GM19467 (cell line): Measurements from ENCODE around the gene GCNA.

Experiments
- ATAC-seq: cut with Tn5 transposase; IDR thresholded peaks from one replicate; pipeline ENCODE4 v1.9.1; 2021; ENCODE audit warnings: mild to moderate bottlenecking, moderate library complexity; ENCODE audit not compliant: unreplicated experiment

GCNA gene

DNA sequence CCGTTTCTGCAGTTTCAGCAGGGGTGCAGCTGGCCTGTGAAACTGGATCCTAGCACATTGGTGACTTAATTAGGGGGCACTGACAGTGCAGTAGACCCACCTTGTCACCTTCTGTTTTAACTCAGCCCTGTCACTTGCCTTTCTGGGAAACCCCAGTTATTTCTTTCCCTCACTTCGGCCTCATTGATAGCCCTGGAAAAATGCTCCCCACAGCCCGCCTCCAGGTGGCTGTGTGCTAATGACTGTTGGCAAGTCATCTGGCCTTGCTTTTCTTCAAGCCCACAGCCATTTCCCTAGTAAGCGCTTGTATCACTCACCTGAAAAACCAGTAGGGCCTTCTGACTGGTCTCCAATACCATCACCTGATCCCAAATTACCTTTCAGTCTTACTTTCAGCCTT is 36.8 kb downstream of the GCNA start:
- no peak for ATAC-seq

GRCh38 chrX:71615954-71616353 is 37.7 kb downstream of the GCNA start:
- ATAC-seq = no peak

- ATAC-seq = no peak
These were observed 38.7 kb downstream of the GCNA start for GRCh38 chrX:71616672-71617529.

DNA sequence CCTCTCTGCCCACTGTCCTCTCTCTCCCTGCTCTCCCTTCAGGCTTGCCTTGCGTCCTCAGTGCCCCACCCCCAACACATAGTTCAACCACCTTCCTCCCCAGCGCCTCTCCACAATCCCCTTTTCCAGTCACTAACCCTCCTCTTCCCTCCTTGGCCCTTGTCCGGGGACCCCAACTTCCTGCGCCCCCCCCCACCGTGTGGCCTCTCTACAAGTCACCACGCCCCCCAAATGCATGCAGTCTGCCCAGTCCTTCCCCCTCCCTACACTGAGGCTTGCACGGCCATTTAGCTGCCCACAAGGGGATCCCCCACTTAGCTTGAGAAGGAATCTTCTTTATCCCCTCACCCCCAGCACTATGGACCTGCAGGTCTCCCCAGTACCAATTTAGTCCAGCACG is 39.5 kb downstream of the GCNA start:
- no peak for ATAC-seq

DNA sequence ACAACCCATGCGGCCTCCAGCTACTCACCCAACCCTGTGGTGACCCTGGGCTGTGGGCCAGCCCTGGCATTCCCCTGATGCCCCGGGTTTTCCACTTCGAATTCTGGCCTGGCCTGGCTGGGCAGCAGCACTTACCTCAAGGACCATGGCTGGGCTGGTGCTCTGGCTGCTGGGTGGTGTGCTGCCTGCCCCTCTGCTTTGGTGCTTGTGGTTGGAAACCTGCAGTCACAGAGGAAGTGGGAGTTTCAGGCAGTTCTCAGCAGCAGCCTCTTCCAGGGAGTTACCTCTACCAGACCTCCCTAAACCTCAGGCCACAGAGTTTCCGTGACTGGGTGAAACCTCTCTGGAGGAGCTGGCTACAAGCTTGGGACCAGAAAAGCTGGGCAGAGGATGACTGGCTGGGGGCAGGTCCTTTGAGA is 40.1 kb downstream of the GCNA start, which contains the start of gene CXCR3:
Gene CXCR3, minus strand, starts transcription at position 209 of the 419 bp plus-strand sequence. Its CDS starts 62 bp downstream, at position 147.
- ATAC-seq = peak; percentile 47

GRCh38 chrX:71618787-71619186 is 40.5 kb downstream of the GCNA start:
- no peak for ATAC-seq

DNA sequence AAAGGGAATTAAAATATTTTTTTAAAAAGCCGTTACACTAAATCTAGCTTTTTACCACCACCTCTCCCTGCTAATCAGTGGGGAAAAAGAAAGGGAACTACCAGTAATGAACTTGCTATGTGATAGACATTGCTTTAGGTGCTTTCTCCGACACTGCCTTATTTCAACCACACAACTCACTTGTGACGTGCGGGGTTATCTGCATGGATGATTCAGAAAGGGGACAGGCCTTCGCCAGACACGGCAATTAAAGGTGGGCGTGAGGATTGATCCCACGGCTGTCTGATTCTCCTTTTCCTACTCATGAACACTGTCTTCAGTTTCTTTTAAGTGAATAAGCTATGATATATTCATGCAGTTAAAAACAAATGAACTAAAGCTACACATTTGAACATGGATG is 41.0 kb downstream of the GCNA start:
- ATAC-seq = no peak

DNA sequence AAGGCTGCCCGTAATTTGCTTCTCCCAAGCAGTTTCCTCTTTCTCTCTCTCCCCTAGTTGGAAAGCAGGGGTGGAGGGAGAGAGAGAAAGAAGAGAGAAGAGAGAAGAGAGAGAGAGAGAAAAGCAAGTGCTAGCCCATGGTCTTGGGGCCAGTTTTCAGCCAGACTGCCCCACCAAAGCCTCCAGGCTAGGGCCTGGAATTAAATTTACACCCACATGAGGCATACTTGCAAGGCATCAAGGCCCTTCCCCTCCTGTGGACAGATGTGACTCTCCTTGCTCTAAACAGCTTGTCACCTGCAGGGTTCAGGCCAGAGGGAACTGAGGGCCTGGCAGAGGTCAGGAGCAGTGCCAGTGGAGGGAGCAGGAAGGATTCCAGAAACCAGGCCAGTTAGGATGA is 41.7 kb downstream of the GCNA start:
- no peak for ATAC-seq

GRCh38 chrX:71621603-71622002 is 43.4 kb downstream of the GCNA start:
- ATAC-seq = no peak

DNA sequence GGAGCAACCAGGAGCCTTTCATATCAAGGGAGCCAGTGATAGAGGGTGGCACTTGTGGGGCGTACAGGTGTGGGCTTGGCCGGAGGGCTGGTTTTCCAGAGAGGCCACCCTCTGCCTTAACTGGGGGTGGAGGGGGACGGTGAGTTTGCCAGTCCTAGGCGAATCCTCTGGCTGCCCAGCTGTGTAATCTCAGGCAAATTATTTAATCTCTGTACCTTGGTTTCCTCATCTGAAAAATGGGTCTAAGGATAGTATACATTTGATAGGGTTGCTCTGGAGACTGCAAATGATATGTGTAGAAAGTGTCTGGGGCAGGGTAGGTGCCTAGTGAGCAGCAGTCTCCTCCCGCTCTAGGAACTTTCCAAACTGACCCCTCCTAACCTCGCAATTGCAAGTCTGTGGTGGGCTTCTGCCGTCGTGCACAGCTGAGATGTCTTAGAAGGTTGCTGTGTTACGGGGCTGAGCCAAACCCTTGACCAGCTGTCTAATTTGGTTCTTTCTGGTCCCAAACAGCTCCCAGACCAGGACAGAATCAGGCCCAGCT is 43.9 kb downstream of the GCNA start:
- no peak for ATAC-seq

- peak; percentile 40 for ATAC-seq
These were observed 44.6 kb downstream of the GCNA start for GRCh38 chrX:71622576-71623450.

DNA sequence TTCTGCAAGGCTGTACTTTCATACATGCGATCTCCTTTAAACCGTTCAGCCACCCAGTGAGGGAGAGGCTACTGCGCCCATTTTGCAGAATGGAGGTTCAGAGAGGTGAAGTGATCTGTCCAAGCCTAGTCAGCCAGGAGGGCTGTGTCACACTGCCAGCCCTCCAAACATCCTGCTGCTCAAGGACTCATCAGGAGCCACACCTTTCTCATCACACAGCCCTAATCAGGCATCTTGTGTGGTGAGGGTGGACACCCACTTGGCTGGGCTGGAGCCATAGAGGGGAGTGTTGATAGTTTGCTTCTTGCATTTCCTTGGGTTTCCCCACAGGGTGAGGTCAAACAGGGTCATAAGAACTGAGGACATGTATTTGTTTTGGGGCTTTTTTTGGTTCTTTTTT is 45.5 kb downstream of the GCNA start:
- peak; percentile 32 for ATAC-seq

GRCh38 chrX:71625471-71625870 is 47.2 kb downstream of the GCNA start:
- no peak for ATAC-seq

- ATAC-seq = no peak
These were observed 48.3 kb downstream of the GCNA start for GRCh38 chrX:71626576-71626975.

DNA sequence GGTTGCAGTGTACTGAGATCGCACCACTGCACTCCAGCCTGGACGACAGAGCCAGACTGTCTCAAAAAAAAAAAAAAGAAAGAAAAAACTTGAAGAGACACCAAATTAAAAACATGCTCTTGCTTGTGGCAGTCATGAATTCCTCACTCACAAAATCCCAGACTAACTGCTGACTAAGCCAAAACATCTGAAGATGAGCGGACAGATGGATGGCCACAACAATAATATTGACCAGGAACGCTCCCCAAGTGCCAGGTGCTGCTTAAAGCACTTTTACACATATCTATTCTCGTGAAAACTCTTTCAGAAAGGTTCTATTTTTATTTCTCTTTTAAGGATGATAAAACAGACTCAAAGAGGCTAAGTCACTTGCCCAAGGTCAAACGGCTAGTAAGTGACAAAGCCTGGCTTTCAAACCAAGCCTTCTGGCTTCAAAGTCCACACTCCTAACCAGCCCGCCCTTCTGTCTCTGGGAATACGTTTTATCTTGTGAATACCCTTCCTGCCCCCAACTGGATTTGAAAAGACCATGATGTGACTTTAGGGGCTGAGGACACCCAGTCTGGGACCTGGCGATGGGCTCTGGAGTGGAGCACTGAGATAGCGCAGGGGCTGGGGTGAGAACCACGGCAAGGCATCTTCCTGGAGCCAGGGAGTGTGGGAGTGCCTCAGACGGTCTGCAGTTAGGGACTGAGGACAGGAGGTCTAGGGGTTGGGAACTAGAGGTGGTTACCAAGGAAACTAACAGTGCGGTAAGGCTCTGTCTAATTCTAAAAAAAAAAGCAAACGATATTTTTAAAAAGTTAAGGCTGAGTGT is 49.6 kb downstream of the GCNA start:
- no peak for ATAC-seq

DNA sequence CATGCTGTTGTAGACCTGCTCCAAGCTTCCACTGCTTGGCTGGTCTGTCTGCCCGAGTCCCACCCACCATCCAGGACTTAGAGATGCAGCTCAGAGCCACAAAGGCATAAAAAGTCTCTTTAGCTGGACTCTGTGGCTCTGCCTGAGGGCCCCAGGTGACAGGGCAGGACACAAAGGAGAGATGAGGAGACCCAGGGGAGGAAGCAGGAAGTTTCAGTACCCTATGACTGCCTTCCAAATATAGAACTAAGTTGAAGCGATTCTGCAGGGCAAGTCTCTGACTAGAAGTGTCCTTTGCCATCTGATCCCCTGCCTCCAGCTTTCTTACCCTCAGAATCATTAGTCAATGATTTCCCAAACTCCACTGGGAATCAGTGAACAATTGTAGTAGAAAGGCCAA is 51.2 kb downstream of the GCNA start:
- peak; percentile 47 for ATAC-seq

DNA sequence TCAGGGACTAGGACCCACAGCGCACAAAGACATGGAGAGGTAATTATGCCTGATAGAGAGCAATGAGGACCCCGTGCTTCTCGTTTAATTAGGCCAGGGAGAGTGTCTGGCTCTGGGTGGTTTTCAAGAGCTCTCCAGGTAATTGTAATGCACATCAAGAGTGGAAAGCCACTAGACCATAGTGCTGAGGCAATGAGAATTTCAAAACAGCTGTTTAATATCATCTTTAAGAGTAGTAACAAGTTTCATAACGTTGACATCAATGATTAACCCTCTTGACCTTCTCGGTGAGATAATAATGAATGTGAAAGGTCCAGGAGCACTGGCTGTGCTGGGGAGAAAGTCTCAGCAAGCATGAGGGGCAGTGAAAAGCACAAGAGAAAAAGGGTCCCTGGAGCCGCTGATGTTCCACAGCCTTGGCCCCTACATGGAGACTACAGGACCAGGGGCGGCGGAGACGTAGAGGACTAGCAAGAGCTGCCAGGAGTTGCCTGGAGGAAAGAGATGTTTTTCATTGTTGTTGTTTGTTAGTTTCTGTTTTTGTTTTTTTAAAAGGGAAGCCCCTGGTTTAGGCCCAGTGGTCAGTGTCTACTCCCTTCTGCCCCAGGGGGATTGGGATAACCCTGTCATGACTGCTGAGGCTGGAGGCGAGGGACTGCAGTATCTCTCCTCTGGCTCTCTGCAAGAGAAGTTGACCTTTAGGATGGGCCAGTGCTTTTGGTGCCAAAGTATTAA is 54.9 kb downstream of the GCNA start:
- ATAC-seq = no peak

- ATAC-seq = no peak
These were observed 56.1 kb downstream of the GCNA start for GRCh38 chrX:71634366-71634765.

DNA sequence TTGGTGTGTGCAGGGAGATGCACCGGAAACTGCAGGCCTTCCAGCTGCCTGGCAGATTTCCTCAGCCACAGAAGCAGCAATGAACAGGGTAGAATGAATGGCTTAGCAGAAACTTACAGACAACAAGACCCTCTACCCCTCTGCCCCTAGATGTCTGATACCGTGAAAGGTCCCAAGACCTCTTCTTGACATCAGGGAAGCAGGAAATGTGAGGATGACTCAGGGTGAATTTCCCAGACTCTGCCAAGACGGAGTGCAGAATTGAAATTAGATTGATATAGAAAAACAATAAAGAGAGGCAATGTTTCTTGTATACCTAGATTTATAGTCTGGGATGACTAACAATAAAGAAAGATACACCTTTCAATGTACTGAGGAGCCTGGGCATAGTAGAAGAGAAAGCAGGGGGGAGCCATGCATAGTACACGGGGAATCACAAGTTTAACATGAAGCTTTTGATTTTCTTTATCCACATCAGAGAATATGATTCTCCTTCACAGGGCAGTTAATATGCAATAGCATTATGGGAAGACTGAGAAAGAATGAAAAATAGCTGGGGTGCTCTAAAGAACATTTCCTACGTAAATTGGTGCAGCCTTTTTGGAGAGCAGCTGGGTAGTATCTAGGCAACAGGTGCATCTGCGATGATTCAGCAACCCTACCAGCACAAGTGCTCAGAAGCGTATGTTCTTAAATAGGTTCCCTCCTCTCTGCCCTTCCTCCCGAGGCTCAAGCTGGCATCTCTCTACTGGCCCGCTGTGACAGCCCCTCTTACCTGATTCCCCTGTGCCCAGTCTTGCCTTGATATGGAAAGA is 58.4 kb downstream of the GCNA start:
- no peak for ATAC-seq
